Measurements from ENCODE around the gene SETD2. TPM values are rescaled to one million over a fixed set of nuclear protein-coding genes. Genes with fewer than 3 reads are reported as not detected.
A peak's percentile ranks its signal among the peaks of the same experiment; 100 is the strongest.

SETD2 gene
- total RNA-seq, 6 experiments from 2014 or later: 20.3 to 27.0 (median 21.9) TPM

GRCh38 chr3:46978381-46978780 lies 185.5 kb downstream of the SETD2 start:
- DNase-seq (peak in 1 of 3 donors; percentile 56), ATAC-seq (no peak)
- no peaks in the 10 kb centered on the region for H3K9me3 ChIP-seq
- TF ChIP-seq, protein P1, sequence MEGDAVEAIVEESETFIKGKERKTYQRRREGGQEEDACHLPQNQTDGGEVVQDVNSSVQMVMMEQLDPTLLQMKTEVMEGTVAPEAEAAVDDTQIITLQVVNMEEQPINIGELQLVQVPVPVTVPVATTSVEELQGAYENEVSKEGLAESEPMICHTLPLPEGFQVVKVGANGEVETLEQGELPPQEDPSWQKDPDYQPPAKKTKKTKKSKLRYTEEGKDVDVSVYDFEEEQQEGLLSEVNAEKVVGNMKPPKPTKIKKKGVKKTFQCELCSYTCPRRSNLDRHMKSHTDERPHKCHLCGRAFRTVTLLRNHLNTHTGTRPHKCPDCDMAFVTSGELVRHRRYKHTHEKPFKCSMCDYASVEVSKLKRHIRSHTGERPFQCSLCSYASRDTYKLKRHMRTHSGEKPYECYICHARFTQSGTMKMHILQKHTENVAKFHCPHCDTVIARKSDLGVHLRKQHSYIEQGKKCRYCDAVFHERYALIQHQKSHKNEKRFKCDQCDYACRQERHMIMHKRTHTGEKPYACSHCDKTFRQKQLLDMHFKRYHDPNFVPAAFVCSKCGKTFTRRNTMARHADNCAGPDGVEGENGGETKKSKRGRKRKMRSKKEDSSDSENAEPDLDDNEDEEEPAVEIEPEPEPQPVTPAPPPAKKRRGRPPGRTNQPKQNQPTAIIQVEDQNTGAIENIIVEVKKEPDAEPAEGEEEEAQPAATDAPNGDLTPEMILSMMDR (IDR thresholded peaks at IDR 0.05): no peak
- H3K4me1 ChIP-seq: peaks cover 0 to 32% (median 5%) of the 10 kb centered on the region in 4 donors
- 75% methylated on average over 4 of the region's 9 CpGs for WGBS (ENCODE audit: insufficient coverage, low coverage, low lambda C conversion rate, missing lambda C conversion rate)
- H3K36me3 ChIP-seq: no peaks in the 10 kb centered on the region
- no peaks in the 10 kb centered on the region for H3K27me3 ChIP-seq
- peak overlapping the region in 1 of 3 donors; percentile 77 for H3K27ac ChIP-seq
- intact Hi-C loops (cut with DNase I): no loop called here
- H3K4me3 ChIP-seq: no peak overlapping the region

DNA sequence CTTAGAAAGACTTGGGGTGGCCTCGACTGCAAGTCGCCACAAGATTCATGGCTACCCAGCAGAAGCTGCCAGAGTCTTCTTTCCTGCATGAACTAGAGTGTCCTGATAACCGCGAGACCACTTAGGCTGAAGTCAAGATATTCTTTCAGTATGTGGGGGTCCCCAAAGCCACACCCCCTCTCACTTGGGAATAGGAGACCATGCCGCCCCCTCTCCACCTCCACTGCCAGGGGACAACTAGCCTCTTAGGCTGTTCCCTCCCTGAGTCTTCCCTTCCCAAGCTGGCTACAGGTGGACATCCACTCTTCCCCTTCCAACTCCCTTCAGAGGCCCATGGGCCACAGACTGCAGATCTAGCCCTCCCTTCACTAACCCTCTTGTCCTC lies 186.1 kb downstream of the SETD2 start:
- H3K4me1 ChIP-seq: peaks cover 0 to 32% (median 5%) of the 10 kb centered on the region in 4 donors
- H3K27ac ChIP-seq: no peak overlapping the region
- intact Hi-C loops (cut with DNase I): no loop called here
- H3K4me3 ChIP-seq: no peak overlapping the region
- no peaks in the 10 kb centered on the region for H3K9me3 ChIP-seq
- H3K36me3 ChIP-seq: no peaks in the 10 kb centered on the region
- H3K27me3 ChIP-seq: no peaks in the 10 kb centered on the region
- peak in 1 of 3 donors; percentile 36 for DNase-seq
- TF ChIP-seq, protein P1 (IDR thresholded peaks at IDR 0.05): no peak
- no peak for TF ChIP-seq POLR2A (IDR thresholded peaks at IDR 0.05)
- ATAC-seq: no peak
- 67% methylated on average over 1 of the region's 5 CpGs for WGBS (ENCODE audit: insufficient coverage, low coverage, low lambda C conversion rate, missing lambda C conversion rate)

DNA sequence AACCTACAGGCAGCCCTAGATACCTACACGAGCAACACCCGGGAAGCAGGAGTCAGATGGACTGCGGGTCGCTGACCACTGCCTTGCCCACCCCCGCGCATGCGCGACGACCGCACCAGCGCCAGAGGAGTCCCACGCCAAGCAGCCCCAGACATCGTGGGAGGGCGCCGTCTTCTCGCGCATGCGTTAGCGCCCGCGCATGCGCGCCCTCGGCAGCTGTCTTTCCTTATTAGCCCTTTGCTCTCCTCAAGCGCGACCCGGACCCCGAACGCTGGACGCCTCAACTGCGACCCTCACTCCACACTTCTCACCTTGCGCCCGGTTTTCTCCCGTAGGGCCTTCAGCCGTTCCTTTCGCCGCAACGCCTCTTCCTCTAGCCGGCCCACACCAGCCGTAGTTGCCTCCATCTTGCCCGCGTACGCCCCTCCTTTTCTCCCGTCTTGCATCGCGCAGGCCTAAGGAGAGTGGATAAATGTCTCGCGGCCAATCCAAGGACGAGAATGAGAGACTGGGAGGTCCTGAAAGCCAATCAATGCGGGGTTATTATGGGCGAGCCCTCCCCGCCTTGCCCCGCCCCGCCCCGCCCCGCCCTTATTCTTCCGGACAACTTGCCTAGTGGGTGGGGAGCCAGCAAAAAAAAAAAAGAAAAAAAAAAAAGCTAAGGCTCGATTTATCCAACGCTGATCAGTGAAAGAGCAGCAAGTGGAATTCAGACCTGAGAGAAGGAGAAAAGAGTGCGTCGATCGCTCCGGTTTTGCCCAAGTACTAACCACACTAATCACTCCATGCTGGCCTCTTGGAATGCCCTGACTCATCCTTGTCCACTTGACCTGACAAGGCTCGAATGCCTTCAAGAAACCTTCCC lies 187.4 kb downstream of the SETD2 start, which contains the start of gene CCDC12:
CCDC12 (minus strand) TSS at position 420 of the 865 bp plus-strand sequence; CDS start at position 407, 13 bp downstream.
- intact Hi-C loops (cut with DNase I): no loop called here
- DNase-seq: peak; percentile 93 to 98 (median 97)
- H3K36me3 ChIP-seq: no peaks in the 10 kb centered on the region
- ATAC-seq: peak; percentile 75 to 83 (median 77)
- under 1% methylated on average over 58 of the region's 64 CpGs for WGBS (ENCODE audit: insufficient coverage, low coverage, low lambda C conversion rate, missing lambda C conversion rate)
- peak within 1 kb of the TSS; percentile 44 to 95 (median 84) for H3K4me3 ChIP-seq
- no peaks in the 10 kb centered on the region for H3K27me3 ChIP-seq
- peak within 1 kb of the TSS; percentile 59 to 91 (median 84) for H3K27ac ChIP-seq
- H3K4me1 ChIP-seq: peaks cover 0 to 41% (median 11%) of the 10 kb centered on the region in 4 donors
- no peaks in the 10 kb centered on the region for H3K9me3 ChIP-seq
- TF ChIP-seq, protein P1 (IDR thresholded peaks at IDR 0.05): no peak
- peak; percentile 71 for TF ChIP-seq POLR2A (IDR thresholded peaks at IDR 0.05)

DNA sequence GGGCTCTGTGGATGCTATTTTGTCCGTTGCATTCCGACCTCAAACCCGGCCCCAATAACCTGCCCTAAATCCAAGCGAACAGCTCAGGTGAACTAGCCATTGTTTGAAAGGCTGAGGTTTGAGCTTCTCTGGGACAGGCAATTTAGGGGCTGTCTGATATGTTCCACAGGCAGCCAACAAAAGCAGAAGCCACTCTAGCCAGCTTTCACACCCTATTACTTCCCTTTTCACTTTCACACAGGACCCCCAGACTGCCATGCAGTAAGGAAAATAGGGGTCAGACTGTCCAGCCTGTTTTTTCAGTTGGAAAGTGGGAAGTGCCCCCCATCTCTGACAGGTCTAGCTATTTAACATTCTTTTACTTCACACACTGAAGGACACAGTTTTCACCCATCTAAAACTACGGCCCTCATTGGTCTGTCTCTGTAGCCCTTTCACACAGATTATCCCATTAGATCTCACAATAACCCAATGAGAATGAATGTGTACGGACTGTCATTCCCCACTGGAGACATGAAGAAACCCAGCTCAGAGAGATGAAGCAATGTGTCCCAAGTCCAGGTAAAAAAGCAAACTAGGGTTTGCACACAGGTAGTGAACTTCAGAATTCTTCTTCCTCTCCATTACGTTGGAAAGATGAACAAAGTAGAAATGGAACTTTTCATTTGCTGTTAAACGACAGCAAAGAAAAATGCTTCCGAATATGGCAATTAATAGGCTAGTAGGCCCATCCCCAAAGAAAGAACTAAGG lies 189.3 kb downstream of the SETD2 start:
- Histone ChIP-seq H3K4me3 (peak overlapping the region in 2 of 3 donors; percentile 84 to 95), H3K4me1 (peaks cover 2 to 58% (median 23%) of the 10 kb centered on the region in 4 donors), H3K27ac (peak overlapping the region in 2 of 3 donors; percentile 18 to 91), H3K9me3 (no peaks in the 10 kb centered on the region), H3K36me3 (no peaks in the 10 kb centered on the region), H3K27me3 (no peaks in the 10 kb centered on the region)
- WGBS (ENCODE audit: insufficient coverage, low coverage, low lambda C conversion rate, missing lambda C conversion rate): 26% methylated on average over 9 of the region's 9 CpGs
- intact Hi-C loops (cut with DNase I): no loop called here
- peak in 2 of 4 donors; percentile 3 to 7 for ATAC-seq
- TF ChIP-seq, protein P1 (IDR thresholded peaks at IDR 0.05): no peak
- TF ChIP-seq POLR2A (IDR thresholded peaks at IDR 0.05): peak; percentile 51
- DNase-seq: no peak

Data from right lobe of liver (tissue), 6 donors.